DND-41 (cell line): Measurements from ENCODE around the gene IQGAP2.

Experiments used
- EZH2 ChIP-seq: IDR thresholded peaks from 3 replicates; pipeline ENCODE4 v1.6.1; 2012; ENCODE audit warnings: borderline replicate concordance, low read depth, mild to moderate bottlenecking, moderate library complexity, low read length, inconsistent platforms; ENCODE audit not compliant: severe bottlenecking
- TF ChIP-seq, protein P1 (sequence below): IDR thresholded peaks from 2 replicates; pipeline ENCODE4 v1.5.1; 2012; ENCODE audit warnings: borderline replicate concordance, low read length, moderate library complexity, mild to moderate bottlenecking; ENCODE audit not compliant: poor library complexity, severe bottlenecking; ENCODE audit errors: extremely low read depth

DNA sequence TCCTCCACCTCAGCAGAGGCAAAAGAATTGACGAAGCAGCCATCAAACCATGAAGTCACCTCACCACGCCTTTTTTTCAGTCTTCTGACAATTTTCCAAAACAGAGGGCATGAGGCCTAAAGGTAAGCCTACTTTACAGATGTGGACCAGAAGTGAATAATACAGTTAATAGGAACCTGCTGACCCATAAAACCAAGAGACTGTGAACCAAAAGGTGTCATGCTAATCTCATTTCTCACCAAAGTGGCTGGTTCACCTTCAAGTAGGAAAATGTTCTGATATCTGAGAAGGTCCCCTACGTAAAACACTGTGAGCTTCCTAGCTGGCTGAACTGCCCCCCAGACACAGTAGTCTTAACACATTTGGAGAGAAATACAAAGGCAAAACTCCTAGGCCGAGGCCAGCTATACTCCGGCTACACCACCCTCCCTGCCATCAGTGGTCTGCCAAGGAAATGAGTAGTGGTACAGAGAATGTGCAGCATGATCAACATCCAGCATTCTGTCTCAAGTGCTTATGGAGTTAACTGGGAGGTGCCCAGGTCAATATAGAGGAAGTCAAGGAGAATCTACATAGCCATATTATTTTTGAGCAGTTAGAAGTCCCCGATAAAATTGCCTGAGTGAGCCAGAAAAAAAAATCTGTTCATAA lies 239.4 kb downstream of the IQGAP2 start:
- TF ChIP-seq, protein P1, sequence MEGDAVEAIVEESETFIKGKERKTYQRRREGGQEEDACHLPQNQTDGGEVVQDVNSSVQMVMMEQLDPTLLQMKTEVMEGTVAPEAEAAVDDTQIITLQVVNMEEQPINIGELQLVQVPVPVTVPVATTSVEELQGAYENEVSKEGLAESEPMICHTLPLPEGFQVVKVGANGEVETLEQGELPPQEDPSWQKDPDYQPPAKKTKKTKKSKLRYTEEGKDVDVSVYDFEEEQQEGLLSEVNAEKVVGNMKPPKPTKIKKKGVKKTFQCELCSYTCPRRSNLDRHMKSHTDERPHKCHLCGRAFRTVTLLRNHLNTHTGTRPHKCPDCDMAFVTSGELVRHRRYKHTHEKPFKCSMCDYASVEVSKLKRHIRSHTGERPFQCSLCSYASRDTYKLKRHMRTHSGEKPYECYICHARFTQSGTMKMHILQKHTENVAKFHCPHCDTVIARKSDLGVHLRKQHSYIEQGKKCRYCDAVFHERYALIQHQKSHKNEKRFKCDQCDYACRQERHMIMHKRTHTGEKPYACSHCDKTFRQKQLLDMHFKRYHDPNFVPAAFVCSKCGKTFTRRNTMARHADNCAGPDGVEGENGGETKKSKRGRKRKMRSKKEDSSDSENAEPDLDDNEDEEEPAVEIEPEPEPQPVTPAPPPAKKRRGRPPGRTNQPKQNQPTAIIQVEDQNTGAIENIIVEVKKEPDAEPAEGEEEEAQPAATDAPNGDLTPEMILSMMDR: no peak
- TF ChIP-seq EZH2: no peak
